Activated naive CD4-positive, alpha-beta T cell treated with Interleukin-2 at 50 U/mL for 16 hours (primary cell): ENCODE measurements around the gene CDK19.
"Not testable (repeated sequence)": the region's sequence is repeated elsewhere in the genome, so short reads cannot be mapped to it uniquely, and the experiment has no call there.

Source experiments
- DNase-seq: peaks from one replicate; pipeline ENCODE4 v3.0.0-alpha.2; 2020

Gene CDK19

GRCh38 chr6:110617057-110617456, 198.2 kb downstream of the CDK19 start:
- no peak for DNase-seq

GRCh38 chr6:110615722-110616121, 199.5 kb downstream of the CDK19 start:
- no peak for DNase-seq

GRCh38 chr6:110614586-110614985, 200.7 kb downstream of the CDK19 start:
- DNase-seq: no peak

- no peak for DNase-seq
Measured at GRCh38 chr6:110614106-110614505, 201.2 kb downstream of the CDK19 start.

- no peak for DNase-seq
Measured at GRCh38 chr6:110613356-110613755, 201.9 kb downstream of the CDK19 start.

GRCh38 chr6:110612298-110612697, 203.0 kb downstream of the CDK19 start:
- DNase-seq: no peak

- DNase-seq: no peak
Measured at GRCh38 chr6:110609101-110609500, 206.2 kb downstream of the CDK19 start.

GRCh38 chr6:110608151-110608550, 207.1 kb downstream of the CDK19 start:
- DNase-seq: no peak

GRCh38 chr6:110606151-110606550, 209.1 kb downstream of the CDK19 start:
- no peak for DNase-seq

- not testable (repeated sequence) for DNase-seq
Measured at GRCh38 chr6:110600640-110601039, 214.6 kb downstream of the CDK19 start.

GRCh38 chr6:110597761-110598160, 217.5 kb downstream of the CDK19 start:
- no peak for DNase-seq

GRCh38 chr6:110596354-110596753, 218.9 kb downstream of the CDK19 start:
- no peak for DNase-seq

GRCh38 chr6:110595112-110595511, 220.2 kb downstream of the CDK19 start:
- no peak for DNase-seq

- DNase-seq: no peak
Measured at GRCh38 chr6:110593637-110594036, 221.6 kb downstream of the CDK19 start.

GRCh38 chr6:110592765-110593164, 222.5 kb downstream of the CDK19 start:
- DNase-seq: no peak

GRCh38 chr6:110590821-110591351, 224.4 kb downstream of the CDK19 start:
- peak; percentile 21 for DNase-seq

GRCh38 chr6:110589865-110590513, 225.3 kb downstream of the CDK19 start:
- DNase-seq: no peak

- DNase-seq: no peak
Measured at GRCh38 chr6:110587328-110587727, 227.9 kb downstream of the CDK19 start.

GRCh38 chr6:110581679-110582078, 233.6 kb downstream of the CDK19 start:
- no peak for DNase-seq

- DNase-seq: not testable (repeated sequence)
Measured at GRCh38 chr6:110577596-110578167, 237.6 kb downstream of the CDK19 start.

- DNase-seq: no peak
Measured at GRCh38 chr6:110575925-110576463, 239.3 kb downstream of the CDK19 start.

GRCh38 chr6:110574817-110575216, 240.5 kb downstream of the CDK19 start:
- no peak for DNase-seq

- no peak for DNase-seq
Measured at GRCh38 chr6:110573537-110573936, 241.7 kb downstream of the CDK19 start.

- DNase-seq: no peak
Measured at GRCh38 chr6:110573136-110573535, 242.1 kb downstream of the CDK19 start.
